Neural cell (in vitro differentiated cells): ENCODE results near the gene GOLPH3L. TPM values are rescaled to one million over a fixed set of nuclear protein-coding genes. Genes with fewer than 3 reads are reported as not detected.

Source experiments
- H2AFZ ChIP-seq: fragments of 200-600, 300-800 bp; sonication (generic), shearing (Covaris generic); 2 replicates; pipeline ENCODE4 v1.6.0; 2014; ENCODE audit warnings: low read depth, mild to moderate bottlenecking, antibody characterized with exemption, low read length, moderate library complexity
- H3F3A ChIP-seq: fragments of 200-600 bp; shearing (Covaris generic); 2 replicates; pipeline ENCODE4 v1.6.1; 2016; ENCODE audit warnings: mild to moderate bottlenecking, moderate library complexity, mixed read lengths, antibody characterized with exemption, low read length; ENCODE audit not compliant: insufficient read depth, poor library complexity, severe bottlenecking
- H3K27ac ChIP-seq: fragments of 200-600, 300-800 bp; sonication (generic), shearing (Covaris generic); 2 replicates; pipeline ENCODE4 v1.5.1; 2014; ENCODE audit warnings: mild to moderate bottlenecking, low read length, moderate library complexity
- H3K27me3 ChIP-seq: fragments of 300-800, 200-600 bp; sonication (generic), shearing (Covaris generic); 2 replicates; pipeline ENCODE4 v1.6.0; 2014; ENCODE audit warnings: mild to moderate bottlenecking, low read depth, low read length, moderate library complexity; ENCODE audit not compliant: insufficient read depth
- H3K36me3 ChIP-seq: fragments of 300-800, 200-600 bp; sonication (generic), shearing (Covaris generic); 2 replicates; pipeline ENCODE4 v1.5.1; 2014; ENCODE audit warnings: mild to moderate bottlenecking, antibody characterized with exemption, low read length, moderate library complexity; ENCODE audit not compliant: insufficient read depth
- H3K4me2 ChIP-seq: fragments of 300-800, 200-600 bp; sonication (generic), shearing (Covaris generic); 2 replicates; pipeline ENCODE4 v1.6.0; 2014; ENCODE audit warnings: mild to moderate bottlenecking, low read length
- H3K4me3 ChIP-seq: fragments of 300-800, 200-600 bp; sonication (generic), shearing (Covaris generic); 2 replicates; pipeline ENCODE4 v1.5.1; 2014; ENCODE audit warnings: mild to moderate bottlenecking, low read length, moderate library complexity
- H3K79me2 ChIP-seq: fragments of 200-600 bp; shearing (Covaris generic); replicated peaks from 2 replicates; pipeline ENCODE4 v1.6.0; 2014; ENCODE audit warnings: mild to moderate bottlenecking, low read length, moderate library complexity; ENCODE audit not compliant: insufficient read depth
- H3K9ac ChIP-seq: fragments of 300-800, 200-600 bp; sonication (generic), shearing (Covaris generic); 2 replicates; pipeline ENCODE4 v1.6.1; 2016; ENCODE audit warnings: mild to moderate bottlenecking, low read length, mixed read lengths
- H3K9me2 ChIP-seq: fragments of 200-600 bp; shearing (Covaris generic); 2 replicates; pipeline ENCODE4 v1.6.1; 2016; ENCODE audit warnings: mild to moderate bottlenecking, low read length, mixed read lengths; ENCODE audit not compliant: insufficient read depth
- H3K9me3 ChIP-seq: fragments of 200-600, 300-800 bp; sonication (generic), shearing (Covaris generic); 2 replicates; pipeline ENCODE4 v1.6.1; 2016; ENCODE audit warnings: mild to moderate bottlenecking, mixed run types, low read length, moderate library complexity, mixed read lengths
- H4K20me1 ChIP-seq: fragments of 200-600 bp; shearing (Covaris generic); 2 replicates; pipeline ENCODE4 v1.6.1; 2016; ENCODE audit warnings: mild to moderate bottlenecking, mixed run types; ENCODE audit not compliant: insufficient read depth
- CTCF ChIP-seq: fragments of 450-650 bp; IDR thresholded peaks from 2 replicates; pipeline ENCODE4 v1.5.1; 2014; ENCODE audit warnings: antibody characterized with exemption, mild to moderate bottlenecking, moderate library complexity; ENCODE audit not compliant: poor library complexity, severe bottlenecking
- EP300 ChIP-seq: fragments of 450-650 bp; conservative IDR thresholded peaks from 2 replicates; pipeline ENCODE4 v1.6.1; 2014; ENCODE audit warnings: antibody characterized with exemption, mild to moderate bottlenecking, moderate library complexity; ENCODE audit not compliant: poor library complexity, severe bottlenecking
- EZH2 ChIP-seq: fragments of 200-600, 300-800 bp; shearing (Covaris generic), sonication (generic); IDR thresholded peaks from 2 replicates; pipeline ENCODE4 v1.6.1; 2014; ENCODE audit warnings: antibody characterized with exemption, low read length, borderline replicate concordance, mild to moderate bottlenecking; ENCODE audit not compliant: insufficient read depth, poor library complexity, severe bottlenecking
- MXI1 ChIP-seq: fragments of 450-650 bp; conservative IDR thresholded peaks from 2 replicates; pipeline ENCODE4 v1.6.1; 2014; ENCODE audit warnings: antibody characterized with exemption, mild to moderate bottlenecking; ENCODE audit not compliant: poor library complexity, severe bottlenecking
- POLR2AphosphoS5 ChIP-seq: IDR thresholded peaks from 2 replicates; pipeline ENCODE4 v1.6.1; 2012
- RAD21 ChIP-seq: fragments of 450-650 bp; conservative IDR thresholded peaks from 2 replicates; pipeline ENCODE4 v1.6.1; 2014; ENCODE audit warnings: antibody characterized with exemption, mild to moderate bottlenecking, moderate library complexity
- REST ChIP-seq: IDR thresholded peaks from 2 replicates; pipeline ENCODE4 v1.6.1; 2012; ENCODE audit warnings: borderline replicate concordance
- SMC3 ChIP-seq: fragments of 450-650 bp; conservative IDR thresholded peaks from 2 replicates; pipeline ENCODE4 v1.6.1; 2014; ENCODE audit warnings: antibody characterized with exemption, mild to moderate bottlenecking, moderate library complexity; ENCODE audit not compliant: poor library complexity
- TAF1 ChIP-seq: IDR thresholded peaks from 2 replicates; pipeline ENCODE4 v1.6.1; 2012; ENCODE audit warnings: low read depth
- polyA plus RNA-seq: library from polyadenylated mRNA; depleted of rRNA; stranded (reverse); fragments of >200 nt; gene quantifications from 2 replicates; pipeline ENCODE4 v1.2.3, GENCODE V29; 2014

The GOLPH3L gene
- polyA plus RNA-seq, 1 donor from 2014 or later, result 7.0 TPM

- TF ChIP-seq SMC3 (no peak), EZH2 (no peak), EP300 (no peak), MXI1 (no peak), RAD21 (no peak), REST (no peak), TAF1 (no peak), POLR2AphosphoS5 (no peak), CTCF (no peak)
- Histone ChIP-seq H3K9me2 (no peaks in the 10 kb centered on the region), H3K79me2 (peaks cover 11% of the 10 kb centered on the region), H3K9ac (no peak overlapping the region), H3K4me2 (no peak overlapping the region), H2AFZ (no peak overlapping the region), H3K36me3 (no peaks in the 10 kb centered on the region), H3K9me3 (no peaks in the 10 kb centered on the region), H3K4me3 (no peak overlapping the region), H3K27ac (no peak overlapping the region), H4K20me1 (no peaks in the 10 kb centered on the region), H3F3A (no peaks in the 10 kb centered on the region), H3K27me3 (no peaks in the 10 kb centered on the region)
Measured at GRCh38 chr1:150695561-150695960, 1.4 kb downstream of the GOLPH3L start.

- H3K36me3 ChIP-seq, result no peaks in the 10 kb centered on the region
- H3F3A ChIP-seq, result no peaks in the 10 kb centered on the region
- no peak overlapping the region for H2AFZ ChIP-seq
- H3K79me2 ChIP-seq, result peaks cover 11% of the 10 kb centered on the region
- no peaks in the 10 kb centered on the region for H4K20me1 ChIP-seq
- no peak overlapping the region for H3K27ac ChIP-seq
- no peaks in the 10 kb centered on the region for H3K27me3 ChIP-seq
- TF ChIP-seq EP300, result no peak
- TF ChIP-seq REST, result no peak
- no peak for TF ChIP-seq POLR2AphosphoS5
- TF ChIP-seq CTCF, result no peak
- no peak for TF ChIP-seq MXI1
- no peaks in the 10 kb centered on the region for H3K9me2 ChIP-seq
- no peak overlapping the region for H3K4me2 ChIP-seq
- H3K4me3 ChIP-seq, result no peak overlapping the region
- H3K9ac ChIP-seq, result no peak overlapping the region
- no peaks in the 10 kb centered on the region for H3K9me3 ChIP-seq
Measured at GRCh38 chr1:150692720-150693119, 4.2 kb downstream of the GOLPH3L start.
